Measurements from ENCODE around the gene TMTC1.

Gene TMTC1

DNA sequence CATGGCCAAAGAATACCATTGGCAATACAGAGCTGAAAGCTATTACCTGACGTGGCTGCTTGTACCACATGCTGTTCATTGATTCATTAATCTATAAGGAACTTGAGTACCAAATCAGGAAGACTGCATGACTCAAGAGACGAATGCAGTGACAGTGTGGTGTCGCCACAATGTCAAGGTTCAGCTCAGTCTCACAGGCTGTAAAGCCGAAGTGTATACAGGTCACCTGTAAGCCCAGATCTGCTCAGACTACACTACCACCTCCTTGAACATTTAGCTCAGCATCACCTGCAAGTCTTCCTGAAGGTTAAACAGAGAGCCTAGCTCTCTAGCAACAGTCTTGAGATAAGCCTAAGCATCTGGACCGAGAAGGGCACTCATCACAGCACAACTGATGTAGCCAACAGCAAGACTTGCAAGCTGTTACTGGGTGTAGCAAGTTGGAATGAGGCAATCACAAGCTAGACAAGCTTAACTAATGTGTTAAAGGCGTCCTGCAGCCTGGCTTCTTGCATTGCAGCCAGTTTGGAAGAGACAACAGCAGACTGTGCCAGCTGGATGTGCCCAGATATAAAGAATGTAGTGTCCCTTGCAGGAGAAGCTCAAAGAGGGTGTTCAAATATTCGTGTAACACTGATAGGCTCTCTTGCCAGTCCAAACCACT is 21.0 kb downstream of the TMTC1 start:
- H3K27me3 ChIP-seq (ENCODE audit: insufficient read depth, insufficient read length): no peaks in the 10 kb centered on the region
- TF ChIP-seq ZNF274 (IDR thresholded peaks at IDR 0.05; ENCODE audit: low read depth, low read length) (no peak), SUZ12 (IDR thresholded peaks at IDR 0.05; ENCODE audit: extremely low read depth, insufficient read depth, insufficient read length) (no peak), YY1 (IDR thresholded peaks at IDR 0.05; ENCODE audit: insufficient read depth, insufficient read length) (no peak)
- no peak overlapping the region for H3K4me3 ChIP-seq (ENCODE audit: insufficient read length, low read depth)
- H3K4me1 ChIP-seq (ENCODE audit: insufficient read depth, insufficient read length): no peaks in the 10 kb centered on the region
- no peaks in the 10 kb centered on the region for H3K9me3 ChIP-seq (ENCODE audit: insufficient read depth, low read length)
- DNase-seq (ENCODE audit: low read depth, low spot score): no peak
- no peak overlapping the region for H3K9ac ChIP-seq (ENCODE audit: insufficient read length, low read depth)
- no peaks in the 10 kb centered on the region for H3K36me3 ChIP-seq (ENCODE audit: insufficient read depth, insufficient read length, low read length)

GRCh38 chr12:29759950-29760349 is 23.8 kb downstream of the TMTC1 start:
- DNase-seq (ENCODE audit: low read depth, low spot score): no peak
- no peaks in the 10 kb centered on the region for H3K36me3 ChIP-seq (ENCODE audit: insufficient read depth, insufficient read length, low read length)
- no peaks in the 10 kb centered on the region for H3K4me1 ChIP-seq (ENCODE audit: insufficient read depth, insufficient read length)
- TF ChIP-seq ZNF274 (IDR thresholded peaks at IDR 0.05; ENCODE audit: low read depth, low read length) (no peak), YY1 (IDR thresholded peaks at IDR 0.05; ENCODE audit: insufficient read depth, insufficient read length) (no peak), SUZ12 (IDR thresholded peaks at IDR 0.05; ENCODE audit: extremely low read depth, insufficient read depth, insufficient read length) (no peak)
- no peak overlapping the region for H3K9ac ChIP-seq (ENCODE audit: insufficient read length, low read depth)
- H3K27me3 ChIP-seq (ENCODE audit: insufficient read depth, insufficient read length): no peaks in the 10 kb centered on the region
- H3K9me3 ChIP-seq (ENCODE audit: insufficient read depth, low read length): no peaks in the 10 kb centered on the region
- H3K4me3 ChIP-seq (ENCODE audit: insufficient read length, low read depth): no peak overlapping the region

- no peaks in the 10 kb centered on the region for H3K9me3 ChIP-seq (ENCODE audit: insufficient read depth, low read length)
- no peaks in the 10 kb centered on the region for H3K4me1 ChIP-seq (ENCODE audit: insufficient read depth, insufficient read length)
- H3K4me3 ChIP-seq (ENCODE audit: insufficient read length, low read depth): no peak overlapping the region
- DNase-seq (ENCODE audit: low read depth, low spot score): no peak
- no peak overlapping the region for H3K9ac ChIP-seq (ENCODE audit: insufficient read length, low read depth)
- H3K36me3 ChIP-seq (ENCODE audit: insufficient read depth, insufficient read length, low read length): no peaks in the 10 kb centered on the region
- no peak for TF ChIP-seq ZNF274 (IDR thresholded peaks at IDR 0.05; ENCODE audit: low read depth, low read length)
- no peak for TF ChIP-seq YY1 (IDR thresholded peaks at IDR 0.05; ENCODE audit: insufficient read depth, insufficient read length)
- no peak for TF ChIP-seq SUZ12 (IDR thresholded peaks at IDR 0.05; ENCODE audit: extremely low read depth, insufficient read depth, insufficient read length)
- no peaks in the 10 kb centered on the region for H3K27me3 ChIP-seq (ENCODE audit: insufficient read depth, insufficient read length)
These were observed 26.9 kb downstream of the TMTC1 start for GRCh38 chr12:29756741-29757390.

DNA sequence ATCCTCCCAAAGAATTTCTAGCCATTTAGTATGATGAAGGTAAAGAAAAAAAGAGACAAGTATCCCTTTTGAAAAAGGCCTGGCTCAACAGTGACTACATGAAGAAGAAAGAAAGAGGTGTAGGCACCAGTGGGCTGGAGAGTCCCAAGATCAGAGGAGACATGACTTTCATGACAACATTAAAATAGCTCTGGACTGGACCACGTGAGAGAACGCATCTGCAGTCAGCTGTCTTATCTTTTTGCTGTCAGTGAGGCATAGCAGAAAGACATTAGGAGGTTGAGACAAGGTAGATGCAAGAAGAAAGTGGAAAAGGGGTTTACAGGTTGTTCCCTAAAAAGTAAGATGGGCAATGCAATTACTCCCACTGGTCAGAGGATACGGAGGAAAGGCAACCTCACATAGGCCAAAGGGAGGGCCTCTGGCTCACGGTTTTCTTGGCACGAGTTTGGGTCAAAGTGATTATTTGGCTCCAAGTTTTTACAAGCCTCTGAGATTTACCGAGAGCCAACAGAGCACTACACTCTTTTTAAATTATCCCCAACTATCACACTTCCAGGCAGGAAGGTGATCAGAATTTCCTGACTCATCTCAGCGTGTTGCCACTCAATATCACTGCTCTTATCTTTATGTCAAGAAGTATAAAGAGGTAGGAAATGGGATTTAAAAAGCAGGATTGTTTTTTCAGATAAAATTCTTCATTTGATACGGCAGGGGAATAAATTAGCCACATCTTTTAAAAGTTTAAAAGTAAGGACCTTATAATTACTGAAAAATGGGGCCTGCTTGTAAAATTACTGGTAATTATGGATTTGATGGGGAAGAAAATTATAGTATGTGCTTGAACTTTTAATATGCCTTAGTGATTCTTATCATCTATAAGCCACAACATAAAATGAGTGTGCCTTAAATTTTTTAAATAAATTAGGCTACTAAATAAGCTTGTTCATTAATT is 29.2 kb downstream of the TMTC1 start:
- TF ChIP-seq YY1 (IDR thresholded peaks at IDR 0.05; ENCODE audit: insufficient read depth, insufficient read length) (no peak), SUZ12 (IDR thresholded peaks at IDR 0.05; ENCODE audit: extremely low read depth, insufficient read depth, insufficient read length) (no peak), ZNF274 (IDR thresholded peaks at IDR 0.05; ENCODE audit: low read depth, low read length) (no peak)
- DNase-seq (ENCODE audit: low read depth, low spot score): no peak

GRCh38 chr12:29752121-29752520 is 31.6 kb downstream of the TMTC1 start:
- H3K4me1 ChIP-seq (ENCODE audit: insufficient read depth, insufficient read length): peaks cover 6% of the 10 kb centered on the region
- no peaks in the 10 kb centered on the region for H3K9me3 ChIP-seq (ENCODE audit: insufficient read depth, low read length)
- TF ChIP-seq ZNF274 (IDR thresholded peaks at IDR 0.05; ENCODE audit: low read depth, low read length): no peak
- no peak for TF ChIP-seq SUZ12 (IDR thresholded peaks at IDR 0.05; ENCODE audit: extremely low read depth, insufficient read depth, insufficient read length)
- TF ChIP-seq YY1 (IDR thresholded peaks at IDR 0.05; ENCODE audit: insufficient read depth, insufficient read length): no peak
- no peak overlapping the region for H3K4me3 ChIP-seq (ENCODE audit: insufficient read length, low read depth)
- H3K36me3 ChIP-seq (ENCODE audit: insufficient read depth, insufficient read length, low read length): peaks cover 4% of the 10 kb centered on the region
- H3K9ac ChIP-seq (ENCODE audit: insufficient read length, low read depth): no peak overlapping the region
- H3K27me3 ChIP-seq (ENCODE audit: insufficient read depth, insufficient read length): no peaks in the 10 kb centered on the region
- DNase-seq (ENCODE audit: low read depth, low spot score): no peak

More for the DNA sequence above, 29.2 kb downstream of the TMTC1 start:
- H3K4me1 ChIP-seq (ENCODE audit: insufficient read depth, insufficient read length): peaks cover 6% of the 10 kb centered on the region
- no peaks in the 10 kb centered on the region for H3K27me3 ChIP-seq (ENCODE audit: insufficient read depth, insufficient read length)
- H3K9ac ChIP-seq (ENCODE audit: insufficient read length, low read depth): no peak overlapping the region
- H3K4me3 ChIP-seq (ENCODE audit: insufficient read length, low read depth): no peak overlapping the region
- no peaks in the 10 kb centered on the region for H3K9me3 ChIP-seq (ENCODE audit: insufficient read depth, low read length)
- H3K36me3 ChIP-seq (ENCODE audit: insufficient read depth, insufficient read length, low read length): peaks cover 4% of the 10 kb centered on the region

GRCh38 chr12:29751676-29752075 is 32.1 kb downstream of the TMTC1 start:
- TF ChIP-seq SUZ12 (IDR thresholded peaks at IDR 0.05; ENCODE audit: extremely low read depth, insufficient read depth, insufficient read length): no peak
- no peak for TF ChIP-seq YY1 (IDR thresholded peaks at IDR 0.05; ENCODE audit: insufficient read depth, insufficient read length)
- TF ChIP-seq ZNF274 (IDR thresholded peaks at IDR 0.05; ENCODE audit: low read depth, low read length): no peak
- Histone ChIP-seq H3K4me3 (ENCODE audit: insufficient read length, low read depth) (no peak overlapping the region), H3K9me3 (ENCODE audit: insufficient read depth, low read length) (no peaks in the 10 kb centered on the region), H3K36me3 (ENCODE audit: insufficient read depth, insufficient read length, low read length) (peaks cover 4% of the 10 kb centered on the region), H3K4me1 (ENCODE audit: insufficient read depth, insufficient read length) (peaks cover 6% of the 10 kb centered on the region), H3K27me3 (ENCODE audit: insufficient read depth, insufficient read length) (no peaks in the 10 kb centered on the region), H3K9ac (ENCODE audit: insufficient read length, low read depth) (no peak overlapping the region)
- no peak for DNase-seq (ENCODE audit: low read depth, low spot score)

DNA sequence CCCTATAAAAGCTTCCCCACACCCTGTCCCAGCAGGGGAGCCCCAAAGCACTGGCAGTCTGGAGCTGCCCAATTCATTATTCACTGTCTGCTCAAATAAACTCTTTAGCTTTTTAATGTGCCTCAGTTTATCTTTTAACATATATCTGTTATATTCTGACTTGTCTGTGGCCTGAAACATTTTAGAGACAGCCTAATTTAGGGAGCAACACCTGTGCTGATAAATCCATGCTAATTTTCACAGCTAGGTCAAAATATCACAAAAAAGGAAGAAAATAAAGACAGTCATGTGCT is 32.9 kb downstream of the TMTC1 start:
- no peak for TF ChIP-seq ZNF274 (IDR thresholded peaks at IDR 0.05; ENCODE audit: low read depth, low read length)
- Histone ChIP-seq H3K4me3 (ENCODE audit: insufficient read length, low read depth) (no peak overlapping the region), H3K9me3 (ENCODE audit: insufficient read depth, low read length) (no peaks in the 10 kb centered on the region), H3K36me3 (ENCODE audit: insufficient read depth, insufficient read length, low read length) (peaks cover 4% of the 10 kb centered on the region), H3K9ac (ENCODE audit: insufficient read length, low read depth) (no peak overlapping the region), H3K4me1 (ENCODE audit: insufficient read depth, insufficient read length) (peaks cover 6% of the 10 kb centered on the region), H3K27me3 (ENCODE audit: insufficient read depth, insufficient read length) (no peaks in the 10 kb centered on the region)
- no peak for DNase-seq (ENCODE audit: low read depth, low spot score)
